Fibroblast of the aortic adventitia (primary cell): Measurements from ENCODE around the gene ASPHD2. TPM values are rescaled to one million over a fixed set of nuclear protein-coding genes. Genes with fewer than 3 reads are reported as not detected.
A peak's percentile ranks its signal among the peaks of the same experiment; 100 is the strongest.

Experiments
- DNase-seq: peaks from one replicate; pipeline ENCODE4 v3.0.0-alpha.2; 2010; ENCODE audit warnings: low read depth
- H3K4me3 ChIP-seq: 2 replicates; pipeline ENCODE4 v1.5.1; 2011; ENCODE audit warnings: low read depth, mild to moderate bottlenecking, control low read depth, low read length, moderate library complexity
- total RNA-seq: library from RNA; depleted of rRNA; stranded (reverse); fragments of >200 nt; gene quantifications from 2 replicates; pipeline ENCODE4 v1.2.3, GENCODE V29; 2012; ENCODE audit warnings: low replicate concordance
- TF ChIP-seq, protein P1 (sequence below): IDR thresholded peaks from 2 replicates; pipeline ENCODE4 v1.5.1; 2011; ENCODE audit warnings: mild to moderate bottlenecking, low read length, control low read depth, inconsistent platforms; ENCODE audit not compliant: insufficient read depth

ASPHD2 gene
- total RNA-seq, 1 donor, result 4.2 TPM

DNA sequence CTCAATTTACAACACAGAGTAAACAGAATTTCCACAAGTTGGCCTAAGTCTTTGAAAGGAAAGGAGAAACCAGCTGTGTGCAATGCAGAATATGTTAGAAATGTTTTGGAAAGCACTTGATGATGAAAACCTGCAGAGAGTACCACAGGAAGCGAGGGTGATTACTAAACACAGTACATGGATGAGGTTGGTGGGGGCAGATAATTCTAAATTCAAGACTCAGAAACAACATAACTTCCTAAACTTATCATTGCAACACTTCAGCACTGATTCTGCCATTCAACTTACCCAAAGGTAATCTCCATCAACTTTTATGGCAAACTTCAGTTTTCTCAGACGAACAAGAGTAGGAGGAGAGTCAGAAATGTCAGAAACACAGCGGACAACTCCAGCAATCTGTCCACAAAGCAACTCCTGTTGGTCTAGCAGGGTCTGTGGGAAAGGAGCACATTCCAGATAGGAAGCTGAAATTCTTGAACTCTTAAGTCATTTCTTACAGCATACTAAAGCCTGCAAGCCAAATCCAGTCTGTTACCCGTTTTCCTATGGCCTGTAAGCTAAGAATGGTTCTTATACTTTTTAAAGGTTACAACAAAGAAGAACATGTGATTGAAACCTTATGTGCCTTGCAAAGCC, 47.8 kb downstream of the ASPHD2 start:
- H3K4me3 ChIP-seq, result no peak overlapping the region
- DNase-seq, result peak; percentile 46
- TF ChIP-seq, protein P1, sequence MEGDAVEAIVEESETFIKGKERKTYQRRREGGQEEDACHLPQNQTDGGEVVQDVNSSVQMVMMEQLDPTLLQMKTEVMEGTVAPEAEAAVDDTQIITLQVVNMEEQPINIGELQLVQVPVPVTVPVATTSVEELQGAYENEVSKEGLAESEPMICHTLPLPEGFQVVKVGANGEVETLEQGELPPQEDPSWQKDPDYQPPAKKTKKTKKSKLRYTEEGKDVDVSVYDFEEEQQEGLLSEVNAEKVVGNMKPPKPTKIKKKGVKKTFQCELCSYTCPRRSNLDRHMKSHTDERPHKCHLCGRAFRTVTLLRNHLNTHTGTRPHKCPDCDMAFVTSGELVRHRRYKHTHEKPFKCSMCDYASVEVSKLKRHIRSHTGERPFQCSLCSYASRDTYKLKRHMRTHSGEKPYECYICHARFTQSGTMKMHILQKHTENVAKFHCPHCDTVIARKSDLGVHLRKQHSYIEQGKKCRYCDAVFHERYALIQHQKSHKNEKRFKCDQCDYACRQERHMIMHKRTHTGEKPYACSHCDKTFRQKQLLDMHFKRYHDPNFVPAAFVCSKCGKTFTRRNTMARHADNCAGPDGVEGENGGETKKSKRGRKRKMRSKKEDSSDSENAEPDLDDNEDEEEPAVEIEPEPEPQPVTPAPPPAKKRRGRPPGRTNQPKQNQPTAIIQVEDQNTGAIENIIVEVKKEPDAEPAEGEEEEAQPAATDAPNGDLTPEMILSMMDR, result no peak

DNA sequence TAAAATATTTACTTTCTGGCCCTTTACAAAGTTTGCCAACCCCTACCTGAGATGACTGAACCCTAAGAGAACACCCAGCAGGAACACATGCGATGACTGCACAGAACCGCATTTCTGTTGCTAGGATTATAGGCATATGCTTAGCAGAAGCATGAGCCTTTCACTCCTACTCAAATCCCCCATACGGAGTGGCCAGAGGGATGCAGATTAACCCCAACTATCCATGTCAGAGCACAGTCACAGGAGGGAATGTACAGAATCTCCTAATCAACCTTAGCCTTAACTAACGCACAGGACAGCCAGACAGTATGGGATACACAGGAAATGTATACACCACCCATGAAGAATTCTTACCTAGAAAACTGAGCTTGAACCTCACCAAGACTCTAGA, 48.3 kb downstream of the ASPHD2 start:
- DNase-seq, result no peak
- TF ChIP-seq, protein P1, result no peak
- no peak overlapping the region for H3K4me3 ChIP-seq

- TF ChIP-seq, protein P1, result no peak
- no peak overlapping the region for H3K4me3 ChIP-seq
- no peak for DNase-seq
Observed at GRCh38 chr22:26479043-26479791, 50.2 kb downstream of the ASPHD2 start.

DNA sequence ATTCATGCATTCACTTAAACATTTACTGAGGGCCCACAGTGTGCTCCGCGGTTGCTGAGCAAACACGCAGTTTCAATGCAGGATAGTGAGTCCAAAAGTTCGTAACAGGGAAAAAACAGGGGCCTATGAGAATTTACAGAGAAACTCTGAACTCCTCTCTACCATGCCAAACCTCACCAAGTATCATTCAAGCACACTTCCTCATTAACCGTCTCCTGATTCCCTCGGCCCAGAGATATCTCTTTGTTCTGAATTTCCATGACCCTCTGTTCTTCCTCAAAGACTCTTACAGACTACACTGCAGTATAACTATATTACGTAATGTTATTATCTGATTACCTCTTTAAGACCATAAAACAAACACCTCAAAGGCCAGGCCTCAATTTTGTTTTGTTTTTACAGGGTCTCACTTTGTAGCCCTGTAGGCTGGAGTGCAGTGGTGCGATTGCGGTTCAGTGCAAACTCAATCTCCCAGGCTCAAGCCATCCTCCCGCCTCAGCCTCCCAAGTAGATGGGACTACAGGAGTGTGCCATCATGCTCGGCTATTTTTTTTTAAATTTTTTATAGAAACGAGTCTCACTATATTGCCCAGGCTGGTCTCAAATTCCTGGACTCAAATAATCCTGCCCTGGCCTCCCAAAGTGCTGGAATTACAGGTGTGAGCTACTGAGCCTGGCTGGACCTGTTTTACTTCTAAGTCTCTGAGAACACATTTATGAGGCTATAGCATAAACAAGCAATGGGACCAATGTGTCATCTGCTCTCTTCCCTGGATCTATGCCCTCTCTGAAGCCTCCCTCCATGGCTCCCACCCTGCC, 50.9 kb downstream of the ASPHD2 start:
- TF ChIP-seq, protein P1, result no peak
- no peak for DNase-seq
- no peak overlapping the region for H3K4me3 ChIP-seq

GRCh38 chr22:26480611-26480932, 51.5 kb downstream of the ASPHD2 start:
- H3K4me3 ChIP-seq, result no peak overlapping the region
- DNase-seq, result no peak
- TF ChIP-seq, protein P1, result no peak

- DNase-seq, result no peak
- TF ChIP-seq, protein P1, result no peak
- H3K4me3 ChIP-seq, result no peak overlapping the region
Observed at GRCh38 chr22:26481112-26481693, 52.1 kb downstream of the ASPHD2 start.
